HL-60 (cell line): ENCODE measurements around the gene PRAMEF12.

Source experiments
- DNase-seq, 2 experiments: peaks; one replicate each; pipeline ENCODE4 v3.0.0-alpha.2; 2010 to 2020; ENCODE audit warnings: low read depth in 1 of 2, low spot score in 1 of 2
- H3K27ac ChIP-seq: fragments of 250-450 bp; sonication (Bioruptor Pico); replicated peaks from 2 replicates; pipeline ENCODE4 v1.5.1; 2020; ENCODE audit warnings: mild to moderate bottlenecking, moderate library complexity
- H3K27me3 ChIP-seq: fragments of 250-450 bp; sonication (Bioruptor Pico); 2 replicates; pipeline ENCODE4 v1.5.1; 2021; ENCODE audit warnings: mild to moderate bottlenecking, moderate library complexity; ENCODE audit not compliant: insufficient read depth, poor library complexity, severe bottlenecking
- H3K4me3 ChIP-seq: replicated peaks from 2 replicates; pipeline ENCODE4 v1.5.1; 2011; ENCODE audit warnings: mild to moderate bottlenecking, control low read depth, low read length; ENCODE audit not compliant: insufficient read depth
- CTCF ChIP-seq: IDR thresholded peaks from one replicate; pipeline ENCODE4 v1.5.1; 2011; ENCODE audit warnings: low read length, control low read depth, inconsistent platforms; ENCODE audit not compliant: insufficient read depth
- GABPA ChIP-seq: IDR thresholded peaks from 2 replicates; pipeline ENCODE4 v1.6.1; 2012; ENCODE audit warnings: low read depth
- POLR2AphosphoS5 ChIP-seq: IDR thresholded peaks from 2 replicates; pipeline ENCODE4 v1.6.1; 2012; ENCODE audit warnings: low read depth
- REST ChIP-seq: IDR thresholded peaks from 2 replicates; pipeline ENCODE4 v1.6.1; 2012; ENCODE audit warnings: low read depth; ENCODE audit not compliant: insufficient replicate concordance
- SPI1 ChIP-seq: IDR thresholded peaks from 2 replicates; pipeline ENCODE4 v1.6.1; 2012; ENCODE audit warnings: low read depth, mild to moderate bottlenecking, borderline replicate concordance

Gene PRAMEF12

GRCh38 chr1:12734651-12735050 lies 38.9 kb upstream of the PRAMEF12 start:
- H3K27ac ChIP-seq = no peak overlapping the region
- no peak for TF ChIP-seq GABPA
- TF ChIP-seq POLR2AphosphoS5 = no peak
- no peak for TF ChIP-seq CTCF
- TF ChIP-seq REST = no peak
- no peak for TF ChIP-seq SPI1
- H3K4me3 ChIP-seq = no peak overlapping the region
- H3K27me3 ChIP-seq = peaks cover 8% of the 10 kb centered on the region
- DNase-seq = no peak

- H3K27ac ChIP-seq = no peak overlapping the region
- H3K27me3 ChIP-seq = peaks cover 3% of the 10 kb centered on the region
- DNase-seq = no peak
- no peak overlapping the region for H3K4me3 ChIP-seq
- no peak for TF ChIP-seq SPI1
- no peak for TF ChIP-seq GABPA
- TF ChIP-seq POLR2AphosphoS5 = no peak
Observed at GRCh38 chr1:12738934-12739333, 34.6 kb upstream of the PRAMEF12 start.

GRCh38 chr1:12739613-12740012 lies 33.9 kb upstream of the PRAMEF12 start:
- Histone ChIP-seq H3K27ac (no peak overlapping the region), H3K27me3 (peaks cover 2% of the 10 kb centered on the region), H3K4me3 (no peak overlapping the region)
- no peak for TF ChIP-seq CTCF
- no peak for TF ChIP-seq SPI1
- no peak for TF ChIP-seq REST
- no peak for TF ChIP-seq GABPA
- no peak for TF ChIP-seq POLR2AphosphoS5
- DNase-seq = no peak

GRCh38 chr1:12741946-12742345 lies 31.6 kb upstream of the PRAMEF12 start:
- TF ChIP-seq CTCF (no peak), GABPA (no peak), SPI1 (no peak), REST (no peak), POLR2AphosphoS5 (no peak)
- H3K4me3 ChIP-seq = no peak overlapping the region
- peaks cover 4% of the 10 kb centered on the region for H3K27me3 ChIP-seq
- DNase-seq = no peak
- H3K27ac ChIP-seq = no peak overlapping the region
